Measurements from ENCODE around the gene FNDC3B. TPM values are rescaled to one million over a fixed set of nuclear protein-coding genes. Genes with fewer than 3 reads are reported as not detected.
A peak's percentile ranks its signal among the peaks of the same experiment; 100 is the strongest.

FNDC3B gene
- polyA plus RNA-seq, 2 of the 4 experiments (the other 2 are of a cell fraction): 29.5 to 33.6 TPM

GRCh38 chr3:172316758-172317157 is 277.4 kb downstream of the FNDC3B start:
- H3K27ac ChIP-seq: no peak overlapping the region
- no peaks in the 10 kb centered on the region for H3K9me3 ChIP-seq
- ChIA-PET POLR2A (no interaction called here), CTCF (interaction anchor here (0.7 to 3.0 kb wide), 3 partner anchors 16 to 671 kb away, joined by 3 to 17 read pairs (median 3); no protein-coding TSS in a partner anchor)
- FAIRE-seq: no peak
- TF ChIP-seq MYC (IDR thresholded peaks at IDR 0.05; ENCODE audit: borderline replicate concordance, low read length) (no peak), BCL3 (IDR thresholded peaks at IDR 0.05) (no peak), HOXB13 (CRISPR knock-in tag; IDR thresholded peaks at IDR 0.05; ENCODE audit: low read depth) (no peak), ZC3H11A (IDR thresholded peaks at IDR 0.05) (no peak), KDM5A (IDR thresholded peaks at IDR 0.05) (no peak), FOSL2 (IDR thresholded peaks at IDR 0.05) (no peak), FOSL2 (CRISPR knock-in tag; IDR thresholded peaks at IDR 0.05) (no peak), CHD4 (IDR thresholded peaks at IDR 0.05; ENCODE audit: borderline replicate concordance) (no peak), POLR2AphosphoS2 (conservative IDR thresholded peaks at IDR 0.05; ENCODE audit: low read length) (no peak), EHF (CRISPR knock-in tag; IDR thresholded peaks at IDR 0.05) (no peak), GATA3 (IDR thresholded peaks at IDR 0.05; ENCODE audit: borderline replicate concordance) (no peak), MAZ (IDR thresholded peaks at IDR 0.05; ENCODE audit: borderline replicate concordance, low read depth, low read length) (no peak)
- peaks cover 54% of the 10 kb centered on the region for H3K4me1 ChIP-seq
- WGBS (ENCODE audit: missing lambda C conversion rate): 95% methylated on average over 4 of the region's 4 CpGs
- no peak overlapping the region for H3K4me3 ChIP-seq
- no peak for ATAC-seq
- no peak for DNase-seq (ENCODE audit: low read depth in 1 of 2, low spot score in 1 of 2)
- H3K4me2 ChIP-seq: no peak overlapping the region

GRCh38 chr3:172317481-172317880 is 278.1 kb downstream of the FNDC3B start:
- FAIRE-seq (no peak), ATAC-seq (no peak), DNase-seq (ENCODE audit: low read depth in 1 of 2, low spot score in 1 of 2) (no peak)
- ChIA-PET POLR2A (no interaction called here), CTCF (interaction anchor here (1.3 to 3.0 kb wide), 2 partner anchors 15 to 48 kb away, joined by 4 to 17 read pairs; no protein-coding TSS in a partner anchor)
- Histone ChIP-seq H3K4me1 (peaks cover 54% of the 10 kb centered on the region), H3K4me2 (no peak overlapping the region), H3K27ac (peak overlapping the region in 1 of 2 experiments; percentile 75; a peak in 3 of 6 replicates), H3K4me3 (no peak overlapping the region), H3K9me3 (no peaks in the 10 kb centered on the region)
- WGBS (ENCODE audit: missing lambda C conversion rate): 95% methylated on average over 8 of the region's 8 CpGs
- TF ChIP-seq MYC (IDR thresholded peaks at IDR 0.05; ENCODE audit: borderline replicate concordance, low read length) (no peak), NPAS2 (CRISPR knock-in tag; IDR thresholded peaks at IDR 0.05; ENCODE audit: borderline replicate concordance) (no peak), NFE2L2 (conservative IDR thresholded peaks at IDR 0.05; ENCODE audit: low read length) (no peak), POLR2AphosphoS2 (conservative IDR thresholded peaks at IDR 0.05; ENCODE audit: low read length) (no peak), CHD2 (IDR thresholded peaks at IDR 0.05; ENCODE audit: low read length, partially characterized antibody) (no peak), CTCF (IDR thresholded peaks at IDR 0.05) (no peak), BCL3 (IDR thresholded peaks at IDR 0.05) (no peak), MAZ (IDR thresholded peaks at IDR 0.05; ENCODE audit: borderline replicate concordance, low read depth, low read length) (no peak), ZC3H11A (IDR thresholded peaks at IDR 0.05) (no peak), CEBPB (IDR thresholded peaks at IDR 0.05) (no peak), HOXB5 (CRISPR knock-in tag; IDR thresholded peaks at IDR 0.05) (no peak), FOXS1 (CRISPR knock-in tag; IDR thresholded peaks at IDR 0.05) (no peak), JUN (IDR thresholded peaks at IDR 0.05) (no peak), ZSCAN20 (CRISPR knock-in tag; IDR thresholded peaks at IDR 0.05) (no peak), RFX5 (IDR thresholded peaks at IDR 0.05) (no peak), REST (IDR thresholded peaks at IDR 0.05) (no peak), POLR2A (IDR thresholded peaks at IDR 0.05; ENCODE audit: low read length) (no peak), CBX8 (IDR thresholded peaks at IDR 0.05) (no peak)
- TF ChIP-seq, protein P1, sequence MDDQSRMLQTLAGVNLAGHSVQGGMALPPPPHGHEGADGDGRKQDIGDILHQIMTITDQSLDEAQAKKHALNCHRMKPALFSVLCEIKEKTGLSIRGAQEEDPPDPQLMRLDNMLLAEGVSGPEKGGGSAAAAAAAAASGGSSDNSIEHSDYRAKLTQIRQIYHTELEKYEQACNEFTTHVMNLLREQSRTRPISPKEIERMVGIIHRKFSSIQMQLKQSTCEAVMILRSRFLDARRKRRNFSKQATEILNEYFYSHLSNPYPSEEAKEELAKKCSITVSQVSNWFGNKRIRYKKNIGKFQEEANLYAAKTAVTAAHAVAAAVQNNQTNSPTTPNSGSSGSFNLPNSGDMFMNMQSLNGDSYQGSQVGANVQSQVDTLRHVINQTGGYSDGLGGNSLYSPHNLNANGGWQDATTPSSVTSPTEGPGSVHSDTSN (IDR thresholded peaks at IDR 0.05): no peak

All from A549 (cell line).